A549 (cell line): ENCODE results near the gene FOXP1.

Experiments
- EP300 ChIP-seq, 2 experiments: fragments of >200 bp; sonication (Bioruptor Twin); formaldehyde crosslinking; IDR thresholded peaks; 2 replicates in 1 of 2; 3 replicates in 1 of 2; pipeline ENCODE4 v1.6.1; 2016 to 2017
- HEYL ChIP-seq: fragments of 250-450 bp; sonication (Bioruptor Pico); IDR thresholded peaks from 2 replicates; pipeline ENCODE4 v1.8.0; 2021; ENCODE audit warnings: mild to moderate bottlenecking, moderate library complexity
- JUN ChIP-seq, 2 experiments: fragments of >200 bp; sonication (Bioruptor Twin); formaldehyde crosslinking; IDR thresholded peaks; 2 replicates in 1 of 2; 3 replicates in 1 of 2; pipeline ENCODE4 v1.6.1; 2016 to 2017
- MAFK ChIP-seq: fragments of 450-650 bp; IDR thresholded peaks from 2 replicates; pipeline ENCODE4 v1.6.1; 2014; ENCODE audit not compliant: partially characterized antibody
- PHF8 ChIP-seq: fragments of 200-600 bp; sonication (generic); IDR thresholded peaks from 2 replicates; pipeline ENCODE4 v1.6.1; 2016; ENCODE audit warnings: low read depth, mild to moderate bottlenecking, antibody characterized with exemption, moderate library complexity, borderline replicate concordance
- SREBF2 ChIP-seq: fragments of 450-650 bp; IDR thresholded peaks from 2 replicates; pipeline ENCODE4 v1.6.1; 2014; ENCODE audit warnings: mild to moderate bottlenecking, moderate library complexity
- TF ChIP-seq, protein P1 (sequence below): fragments of >200 bp; sonication (Bioruptor Twin); formaldehyde crosslinking; IDR thresholded peaks from 3 replicates; pipeline ENCODE4 v1.5.1; 2016
- TF ChIP-seq, protein P2 (sequence below): fragments of 200-600 bp; sonication (generic); IDR thresholded peaks from 2 replicates; pipeline ENCODE4 v1.6.1; 2016; ENCODE audit warnings: antibody characterized with exemption, mild to moderate bottlenecking, moderate library complexity

DNA sequence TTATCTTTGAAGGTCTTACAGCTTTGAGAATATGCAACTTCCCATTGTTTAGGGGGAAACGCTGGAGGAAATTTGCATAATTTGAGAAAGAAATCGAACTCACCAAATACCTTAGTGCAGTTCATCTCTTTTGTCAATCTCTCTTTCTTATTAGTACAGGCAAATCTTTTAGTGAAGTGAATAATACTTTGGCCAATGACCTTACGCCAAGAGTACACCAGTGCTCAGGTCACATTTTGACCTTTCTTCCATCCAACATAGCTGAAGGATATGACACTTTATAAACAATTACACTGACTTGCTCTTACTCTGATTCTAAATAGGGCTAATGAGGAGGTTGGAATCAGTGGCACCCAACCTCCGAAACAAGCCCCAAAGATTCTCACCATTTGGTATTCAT lies 494.8 kb downstream of the FOXP1 start:
- TF ChIP-seq, protein P1, sequence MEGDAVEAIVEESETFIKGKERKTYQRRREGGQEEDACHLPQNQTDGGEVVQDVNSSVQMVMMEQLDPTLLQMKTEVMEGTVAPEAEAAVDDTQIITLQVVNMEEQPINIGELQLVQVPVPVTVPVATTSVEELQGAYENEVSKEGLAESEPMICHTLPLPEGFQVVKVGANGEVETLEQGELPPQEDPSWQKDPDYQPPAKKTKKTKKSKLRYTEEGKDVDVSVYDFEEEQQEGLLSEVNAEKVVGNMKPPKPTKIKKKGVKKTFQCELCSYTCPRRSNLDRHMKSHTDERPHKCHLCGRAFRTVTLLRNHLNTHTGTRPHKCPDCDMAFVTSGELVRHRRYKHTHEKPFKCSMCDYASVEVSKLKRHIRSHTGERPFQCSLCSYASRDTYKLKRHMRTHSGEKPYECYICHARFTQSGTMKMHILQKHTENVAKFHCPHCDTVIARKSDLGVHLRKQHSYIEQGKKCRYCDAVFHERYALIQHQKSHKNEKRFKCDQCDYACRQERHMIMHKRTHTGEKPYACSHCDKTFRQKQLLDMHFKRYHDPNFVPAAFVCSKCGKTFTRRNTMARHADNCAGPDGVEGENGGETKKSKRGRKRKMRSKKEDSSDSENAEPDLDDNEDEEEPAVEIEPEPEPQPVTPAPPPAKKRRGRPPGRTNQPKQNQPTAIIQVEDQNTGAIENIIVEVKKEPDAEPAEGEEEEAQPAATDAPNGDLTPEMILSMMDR, result no peak
- TF ChIP-seq, protein P2, sequence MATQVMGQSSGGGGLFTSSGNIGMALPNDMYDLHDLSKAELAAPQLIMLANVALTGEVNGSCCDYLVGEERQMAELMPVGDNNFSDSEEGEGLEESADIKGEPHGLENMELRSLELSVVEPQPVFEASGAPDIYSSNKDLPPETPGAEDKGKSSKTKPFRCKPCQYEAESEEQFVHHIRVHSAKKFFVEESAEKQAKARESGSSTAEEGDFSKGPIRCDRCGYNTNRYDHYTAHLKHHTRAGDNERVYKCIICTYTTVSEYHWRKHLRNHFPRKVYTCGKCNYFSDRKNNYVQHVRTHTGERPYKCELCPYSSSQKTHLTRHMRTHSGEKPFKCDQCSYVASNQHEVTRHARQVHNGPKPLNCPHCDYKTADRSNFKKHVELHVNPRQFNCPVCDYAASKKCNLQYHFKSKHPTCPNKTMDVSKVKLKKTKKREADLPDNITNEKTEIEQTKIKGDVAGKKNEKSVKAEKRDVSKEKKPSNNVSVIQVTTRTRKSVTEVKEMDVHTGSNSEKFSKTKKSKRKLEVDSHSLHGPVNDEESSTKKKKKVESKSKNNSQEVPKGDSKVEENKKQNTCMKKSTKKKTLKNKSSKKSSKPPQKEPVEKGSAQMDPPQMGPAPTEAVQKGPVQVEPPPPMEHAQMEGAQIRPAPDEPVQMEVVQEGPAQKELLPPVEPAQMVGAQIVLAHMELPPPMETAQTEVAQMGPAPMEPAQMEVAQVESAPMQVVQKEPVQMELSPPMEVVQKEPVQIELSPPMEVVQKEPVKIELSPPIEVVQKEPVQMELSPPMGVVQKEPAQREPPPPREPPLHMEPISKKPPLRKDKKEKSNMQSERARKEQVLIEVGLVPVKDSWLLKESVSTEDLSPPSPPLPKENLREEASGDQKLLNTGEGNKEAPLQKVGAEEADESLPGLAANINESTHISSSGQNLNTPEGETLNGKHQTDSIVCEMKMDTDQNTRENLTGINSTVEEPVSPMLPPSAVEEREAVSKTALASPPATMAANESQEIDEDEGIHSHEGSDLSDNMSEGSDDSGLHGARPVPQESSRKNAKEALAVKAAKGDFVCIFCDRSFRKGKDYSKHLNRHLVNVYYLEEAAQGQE, result no peak
- TF ChIP-seq MAFK (no peak), EP300 (IDR thresholded peaks at IDR 0.05) (no peak), HEYL (CRISPR knock-in tag) (no peak), JUN (IDR thresholded peaks at IDR 0.05) (no peak), PHF8 (no peak), SREBF2 (no peak)
